Activated CD8-positive, alpha-beta T cell treated with anti-CD3 and anti-CD28 coated beads for 36 hours (primary cell): ENCODE data around the gene CCND3. TPM values are rescaled to one million over a fixed set of nuclear protein-coding genes. Genes with fewer than 3 reads are reported as not detected.
A peak's percentile ranks its signal among the peaks of the same experiment; 100 is the strongest.

Experiments used
- ATAC-seq: fragments of 200-7000 bp; cut with Tn5 transposase; one replicate; pipeline ENCODE4 v1.10.0; 2021; ENCODE audit warnings: mild to moderate bottlenecking, moderate library complexity
- CTCF ChIA-PET: fragments of 350-600 bp; sonication (Branson Sonifier 250); formaldehyde crosslinking; loops from one replicate; lab custom pipeline; 2021; ENCODE audit warnings: antibody characterized with exemption; lab: Charles Lee
- POLR2A ChIA-PET: fragments of 350-600 bp; sonication (Branson Sonifier 250); formaldehyde crosslinking; loops from one replicate; lab custom pipeline; 2021; ENCODE audit warnings: antibody characterized with exemption; lab: Charles Lee
- DNase-seq: peaks from one replicate; pipeline ENCODE4 v3.0.0-alpha.2; 2020
- H3K27ac Mint-ChIP-seq: one replicate; pipeline ENCODE4 v1.8.0; 2021; ENCODE audit warnings: mild to moderate bottlenecking, mixed read lengths
- H3K27me3 Mint-ChIP-seq: one replicate; pipeline ENCODE4 v1.8.0; 2021; ENCODE audit warnings: mixed read lengths
- H3K36me3 Mint-ChIP-seq: one replicate; pipeline ENCODE4 v1.8.0; 2021; ENCODE audit warnings: low read depth, mixed read lengths
- H3K4me1 Mint-ChIP-seq: one replicate; pipeline ENCODE4 v1.8.0; 2021; ENCODE audit warnings: low read depth, mixed read lengths
- H3K4me3 Mint-ChIP-seq: one replicate; pipeline ENCODE4 v1.8.0; 2021; ENCODE audit warnings: mild to moderate bottlenecking, moderate library complexity, mixed read lengths
- H3K9me3 Mint-ChIP-seq: one replicate; pipeline ENCODE4 v1.8.0; 2021; ENCODE audit warnings: mixed read lengths
- CTCF ChIP-seq: fragments of 200-600 bp; IDR thresholded peaks from one replicate; pipeline ENCODE4 v1.8.0; 2022; ENCODE audit warnings: antibody characterized with exemption, mild to moderate bottlenecking
- intact Hi-C: fragments of 100-400 bp; cut with micrococcal nuclease; formaldehyde crosslinking; loops from one replicate; pipeline ENCODE4 v1.10.0; 2022
- total RNA-seq, 2 experiments: library from RNA; stranded (reverse); gene quantifications; one replicate each; pipeline ENCODE4 v1.2.3, GENCODE V29; 2021

CCND3 gene
- total RNA-seq, 2 experiments from 2014 or later, result 457 to 459 TPM

- intact Hi-C loops, result loop anchor here (2.0 to 5.0 kb wide), 2 partner anchors 90 to 107 kb away; no protein-coding TSS in a partner anchor
- H3K4me3 Mint-ChIP-seq, result peak overlapping the region; percentile 90
- CTCF ChIA-PET, result interaction anchor here (0.8 to 21.4 kb wide), 9 partner anchors 14 to 151 kb away, joined by 3 to 392 read pairs (median 6); partner anchors contain the start of genes BYSL, MED20, TAF8 and TOMM6
- TF ChIP-seq CTCF, result no peak
- peaks cover 49% of the 10 kb centered on the region for H3K4me1 Mint-ChIP-seq
- no peaks in the 10 kb centered on the region for H3K27me3 Mint-ChIP-seq
- POLR2A ChIA-PET, result interaction anchor here (0.8 to 16.7 kb wide), 7 partner anchors 11 to 108 kb away, joined by 3 to 358 read pairs (median 3); partner anchors contain the start of gene TAF8
- H3K36me3 Mint-ChIP-seq, result peaks cover 75% of the 10 kb centered on the region
- peak overlapping the region; percentile 91 for H3K27ac Mint-ChIP-seq
- ATAC-seq, result no peak
- DNase-seq, result no peak
- no peaks in the 10 kb centered on the region for H3K9me3 Mint-ChIP-seq
Measured at GRCh38 chr6:41937472-41937860, 4.1 kb downstream of the CCND3 start.

GRCh38 chr6:41936073-41936837 lies 5.4 kb downstream of the CCND3 start:
- H3K27ac Mint-ChIP-seq, result peak overlapping the region; percentile 91
- CTCF ChIA-PET, result interaction anchor here (0.6 to 21.4 kb wide), 17 partner anchors 9 to 251 kb away, joined by 3 to 392 read pairs (median 4); partner anchors contain the start of genes BYSL, MED20, TAF8 and TOMM6
- DNase-seq (peak; percentile 97), ATAC-seq (peak; percentile 83)
- H3K36me3 Mint-ChIP-seq, result peaks cover 84% of the 10 kb centered on the region
- peak; percentile 86 for TF ChIP-seq CTCF
- H3K4me3 Mint-ChIP-seq, result peak overlapping the region; percentile 90
- no peaks in the 10 kb centered on the region for H3K27me3 Mint-ChIP-seq
- no peaks in the 10 kb centered on the region for H3K9me3 Mint-ChIP-seq
- intact Hi-C loops, result loop anchor here (2.0 to 5.0 kb wide), 2 partner anchors 89 to 109 kb away; no protein-coding TSS in a partner anchor
- POLR2A ChIA-PET, result interaction anchor here (0.6 to 16.7 kb wide), 13 partner anchors 10 to 153 kb away, joined by 3 to 358 read pairs (median 4); partner anchors contain the start of genes BYSL, MED20 and TAF8
- H3K4me1 Mint-ChIP-seq, result peaks cover 50% of the 10 kb centered on the region

GRCh38 chr6:41935685-41936072 lies 5.9 kb downstream of the CCND3 start:
- H3K27ac Mint-ChIP-seq, result peak overlapping the region; percentile 91
- H3K4me1 Mint-ChIP-seq, result peaks cover 50% of the 10 kb centered on the region
- no peak for TF ChIP-seq CTCF
- H3K4me3 Mint-ChIP-seq, result peak overlapping the region; percentile 90
- DNase-seq (no peak), ATAC-seq (peak; percentile 10)
- POLR2A ChIA-PET, result interaction anchor here (0.6 to 16.7 kb wide), 11 partner anchors 9 to 153 kb away, joined by 3 to 358 read pairs (median 4); partner anchors contain the start of genes BYSL, MED20 and TAF8
- no peaks in the 10 kb centered on the region for H3K9me3 Mint-ChIP-seq
- intact Hi-C loops, result loop anchor here (2.0 to 5.0 kb wide), 2 partner anchors 88 to 109 kb away; no protein-coding TSS in a partner anchor
- CTCF ChIA-PET, result interaction anchor here (0.6 to 21.4 kb wide), 13 partner anchors 9 to 252 kb away, joined by 3 to 392 read pairs (median 4); partner anchors contain the start of genes BYSL, MED20, TAF8 and TOMM6
- no peaks in the 10 kb centered on the region for H3K27me3 Mint-ChIP-seq
- peaks cover 83% of the 10 kb centered on the region for H3K36me3 Mint-ChIP-seq

GRCh38 chr6:41935193-41935574 lies 6.4 kb downstream of the CCND3 start:
- Mint-ChIP-seq H3K27ac (peak overlapping the region; percentile 91), H3K4me1 (peaks cover 50% of the 10 kb centered on the region), H3K9me3 (no peaks in the 10 kb centered on the region), H3K27me3 (no peaks in the 10 kb centered on the region), H3K36me3 (peaks cover 78% of the 10 kb centered on the region), H3K4me3 (peak overlapping the region; percentile 90)
- no peak for TF ChIP-seq CTCF
- CTCF ChIA-PET, result interaction anchor here (0.7 to 21.4 kb wide), 12 partner anchors 8 to 154 kb away, joined by 3 to 392 read pairs (median 4); partner anchors contain the start of genes BYSL, MED20, PRICKLE4 and TAF8
- no peak for ATAC-seq
- POLR2A ChIA-PET, result interaction anchor here (0.7 to 16.7 kb wide), 9 partner anchors 9 to 152 kb away, joined by 3 to 358 read pairs (median 5); partner anchors contain the start of genes BYSL, MED20, TAF8 and TOMM6
- DNase-seq, result no peak
- intact Hi-C loops, result loop anchor here (5.0 kb wide), 1 partner anchor 88 kb away; no protein-coding TSS in a partner anchor
